Upper lobe of left lung (tissue), 6 donors: ENCODE data around the gene MED13. TPM values are rescaled to one million over a fixed set of nuclear protein-coding genes. Genes with fewer than 3 reads are reported as not detected.

Experiments
- ATAC-seq, 2 donors: fragments of 200-7000 bp; cut with Tn5 transposase; one replicate each; pipeline ENCODE4 v1.9.1; 2022; ENCODE audit warnings: mild to moderate bottlenecking in 2 of 2, moderate library complexity in 2 of 2; ENCODE audit not compliant: low FRiP score in 2 of 2
- DNase-seq, 2 donors: peaks; one replicate each; pipeline ENCODE4 v3.0.0-alpha.2; 2019 to 2020
- H3K27ac ChIP-seq, 4 donors: fragments of 200-600 bp; sonication (generic); one replicate each; pipeline ENCODE4 v1.5.1; 2016 to 2019
- H3K27me3 ChIP-seq, 4 donors: fragments of 200-600 bp; sonication (generic); one replicate each; pipeline ENCODE4 v1.5.1; 2017 to 2019
- H3K36me3 ChIP-seq, 4 donors: fragments of 200-600 bp; sonication (generic); one replicate each; pipeline ENCODE4 v1.5.1; 2016 to 2019
- H3K4me1 ChIP-seq, 4 donors: fragments of 200-600 bp; sonication (generic); one replicate each; pipeline ENCODE4 v1.5.1; 2018 to 2019
- H3K4me3 ChIP-seq, 4 donors: fragments of 200-600 bp; sonication (generic); one replicate each; pipeline ENCODE4 v1.5.1; 2017 to 2019; ENCODE audit warnings: mild to moderate bottlenecking in 2 of 4, moderate library complexity in 1 of 4
- H3K9me3 ChIP-seq, 4 donors: fragments of 200-600 bp; sonication (generic); one replicate each; pipeline ENCODE4 v1.5.1; 2018 to 2019
- CTCF ChIP-seq, 6 experiments: fragments of 450-650 bp in 4 of 6; fragments of 200-600 bp in 2 of 6; sonication (generic) in 2 of 6; IDR thresholded peaks; one replicate each; pipeline ENCODE4 v1.5.1; 2016 to 2019; ENCODE audit warnings: antibody characterized with exemption in 6 of 6
- EP300 ChIP-seq, 4 donors: sonication (generic); formaldehyde crosslinking; IDR thresholded peaks; one replicate each; pipeline ENCODE4 v1.5.1; 2017; ENCODE audit warnings: antibody characterized with exemption in 4 of 4, control low read depth in 2 of 4
- POLR2A ChIP-seq, 4 donors: fragments of 450-650 bp; IDR thresholded peaks; one replicate each; pipeline ENCODE4 v1.5.1; 2016 to 2017; ENCODE audit warnings: antibody characterized with exemption in 4 of 4, mild to moderate bottlenecking in 2 of 4
- POLR2AphosphoS5 ChIP-seq, 2 donors: sonication (generic); formaldehyde crosslinking; IDR thresholded peaks; one replicate each; pipeline ENCODE4 v1.5.1; 2017; ENCODE audit warnings: antibody characterized with exemption in 2 of 2
- WGBS, 2 donors: methylation state at CpG; one replicate each; pipeline ENCODE4 v1.1.5; 2017 to 2018; 5-methylcytosine and 5-hydroxymethylcytosine counted together
- total RNA-seq, 6 donors: library from RNA; depleted of rRNA in 4 of 6; stranded (reverse); fragments of >200 nt in 4 of 6; gene quantifications; one replicate each; pipeline versions ENCODE4 v1.1.0 to v1.2.1, GENCODE V29; 2016 to 2021
- donor health status: DM: no; HTN: no; CAD: no; lungs with moderate emphysema.
- donor health status: DM: no; HTN: yes; CAD: no; lungs with severe emphysema.

MED13 gene
- total RNA-seq, 6 donors from 2014 or later = 52.7 to 109 (median 71.3) TPM

GRCh38 chr17:61980535-61980934 is 84.5 kb downstream of the MED13 start:
- Histone ChIP-seq H3K36me3 (peaks cover 18 to 92% (median 35%) of the 10 kb centered on the region in 4 donors), H3K4me3 (no peak overlapping the region), H3K9me3 (no peaks in the 10 kb centered on the region), H3K27me3 (no peaks in the 10 kb centered on the region), H3K4me1 (peaks cover 0 to 4% (median 0%) of the 10 kb centered on the region in 4 donors), H3K27ac (no peak overlapping the region)
- ATAC-seq (no peak), DNase-seq (no peak)
- WGBS, 2 donors = 93 to 95% methylated on average over 5 of the region's 5 CpGs
- TF ChIP-seq EP300 (IDR thresholded peaks at IDR 0.05) (no peak), POLR2AphosphoS5 (IDR thresholded peaks at IDR 0.05) (no peak), CTCF (IDR thresholded peaks at IDR 0.05) (no peak), POLR2A (IDR thresholded peaks at IDR 0.05) (no peak)

- peaks cover 14 to 69% (median 28%) of the 10 kb centered on the region in 4 donors for H3K36me3 ChIP-seq
Observed at GRCh38 chr17:61974115-61974514, 91.0 kb downstream of the MED13 start.

GRCh38 chr17:61972311-61972710 is 92.8 kb downstream of the MED13 start:
- H3K4me3 ChIP-seq = no peak overlapping the region
- H3K27me3 ChIP-seq = no peaks in the 10 kb centered on the region
- no peaks in the 10 kb centered on the region for H3K9me3 ChIP-seq
- TF ChIP-seq POLR2A (IDR thresholded peaks at IDR 0.05) (no peak), POLR2AphosphoS5 (IDR thresholded peaks at IDR 0.05) (no peak), EP300 (IDR thresholded peaks at IDR 0.05) (no peak), CTCF (IDR thresholded peaks at IDR 0.05) (no peak)
- no peak for DNase-seq
- no peaks in the 10 kb centered on the region for H3K4me1 ChIP-seq
- no peak for ATAC-seq
- peaks cover 14 to 70% (median 35%) of the 10 kb centered on the region in 4 donors for H3K36me3 ChIP-seq
- no peak overlapping the region for H3K27ac ChIP-seq

More at GRCh38 chr17:61974115-61974514, 91.0 kb downstream of the MED13 start:
- H3K9me3 ChIP-seq = no peaks in the 10 kb centered on the region
- ATAC-seq (no peak), DNase-seq (no peak)
- H3K4me1 ChIP-seq = no peaks in the 10 kb centered on the region
- H3K27ac ChIP-seq = no peak overlapping the region
- WGBS, 2 donors = 97% methylated on average over 6 to 7 of the region's 7 CpGs
- H3K4me3 ChIP-seq = no peak overlapping the region
- H3K27me3 ChIP-seq = no peaks in the 10 kb centered on the region
- no peak for TF ChIP-seq POLR2A (IDR thresholded peaks at IDR 0.05)
- no peak for TF ChIP-seq CTCF (IDR thresholded peaks at IDR 0.05)

GRCh38 chr17:61970030-61970429 is 95.0 kb downstream of the MED13 start:
- no peak overlapping the region for H3K27ac ChIP-seq
- WGBS, 2 donors = 81 to 92% methylated on average over 1 of the region's 1 CpG
- no peaks in the 10 kb centered on the region for H3K9me3 ChIP-seq
- no peak for TF ChIP-seq EP300 (IDR thresholded peaks at IDR 0.05)
- TF ChIP-seq CTCF (IDR thresholded peaks at IDR 0.05) = no peak
- no peak for TF ChIP-seq POLR2AphosphoS5 (IDR thresholded peaks at IDR 0.05)
- TF ChIP-seq POLR2A (IDR thresholded peaks at IDR 0.05) = no peak
- DNase-seq (no peak), ATAC-seq (no peak)
- no peak overlapping the region for H3K4me3 ChIP-seq
- peaks cover 17 to 79% (median 49%) of the 10 kb centered on the region in 4 donors for H3K36me3 ChIP-seq
- H3K4me1 ChIP-seq = no peaks in the 10 kb centered on the region
- no peaks in the 10 kb centered on the region for H3K27me3 ChIP-seq

- Histone ChIP-seq H3K36me3 (peaks cover 28 to 86% (median 62%) of the 10 kb centered on the region in 4 donors), H3K4me1 (no peaks in the 10 kb centered on the region), H3K27ac (no peak overlapping the region), H3K9me3 (no peaks in the 10 kb centered on the region), H3K4me3 (no peak overlapping the region), H3K27me3 (no peaks in the 10 kb centered on the region)
- ATAC-seq (no peak), DNase-seq (no peak)
- WGBS, 2 donors = 96 to 98% methylated on average over 5 of the region's 5 CpGs
- TF ChIP-seq EP300 (IDR thresholded peaks at IDR 0.05) (no peak), POLR2AphosphoS5 (IDR thresholded peaks at IDR 0.05) (no peak), POLR2A (IDR thresholded peaks at IDR 0.05) (no peak), CTCF (IDR thresholded peaks at IDR 0.05) (no peak)
Observed at GRCh38 chr17:61968757-61969156, 96.3 kb downstream of the MED13 start.
